PC-9 (cell line): Measurements from ENCODE around the gene UBQLN1. TPM values are rescaled to one million over a fixed set of nuclear protein-coding genes. Genes with fewer than 3 reads are reported as not detected.

Experiments
- BruUV-seq: library from RNA; stranded (reverse); fragments of 400-500 nt; replicated peaks from 2 replicates; lab custom pipeline; 2021; lab: Mats Ljungman, UMichigan
- CTCF ChIA-PET: fragments of 300-600 bp; sonication (Branson Sonifier 250); formaldehyde crosslinking; loops from one replicate; lab custom pipeline; 2022; ENCODE audit warnings: antibody characterized with exemption; lab: Charles Lee
- POLR2A ChIA-PET: fragments of 300-600 bp; sonication (Branson Sonifier 250); formaldehyde crosslinking; loops from one replicate; lab custom pipeline; 2022; ENCODE audit warnings: antibody characterized with exemption; ENCODE audit not compliant: unreplicated experiment; lab: Charles Lee
- DNase-seq, 2 experiments: peaks; one replicate each; pipeline versions ENCODE4 v3.0.0 to v3.0.0-alpha.2; 2015 to 2022; ENCODE audit warnings: mixed read lengths in 1 of 2
- H2AFZ ChIP-seq: fragments of 200-600 bp; sonication (generic); 2 replicates; pipeline ENCODE4 v1.8.1; 2017; ENCODE audit warnings: antibody characterized with exemption
- H3F3A ChIP-seq: fragments of 200-600 bp; sonication (generic); 2 replicates; pipeline ENCODE4 v1.8.1; 2017; ENCODE audit warnings: antibody characterized with exemption, mild to moderate bottlenecking, low read depth; ENCODE audit not compliant: insufficient read depth
- H3K27ac ChIP-seq: fragments of 200-600 bp; sonication (generic); 2 replicates; pipeline ENCODE4 v1.6.1; 2016; ENCODE audit warnings: mixed run types
- H3K27me3 ChIP-seq: fragments of 200-600 bp; sonication (generic); 2 replicates; pipeline ENCODE4 v1.6.1; 2016; ENCODE audit warnings: low read depth, mixed run types; ENCODE audit not compliant: insufficient read depth
- H3K36me3 ChIP-seq: fragments of 200-600 bp; sonication (generic); 2 replicates; pipeline ENCODE4 v1.6.1; 2016; ENCODE audit warnings: low read depth, mixed run types
- H3K4me1 ChIP-seq: fragments of 200-600 bp; sonication (generic); replicated peaks from 2 replicates; pipeline ENCODE4 v1.6.1; 2016; ENCODE audit warnings: mixed run types; ENCODE audit not compliant: insufficient read depth
- H3K4me2 ChIP-seq: fragments of 200-600 bp; sonication (generic); 2 replicates; pipeline ENCODE4 v1.6.1; 2017; ENCODE audit warnings: mixed run types
- H3K4me3 ChIP-seq: fragments of 200-600 bp; sonication (generic); 2 replicates; pipeline ENCODE4 v1.6.1; 2016; ENCODE audit warnings: mixed run types
- H3K79me2 ChIP-seq: fragments of 200-600 bp; sonication (generic); 2 replicates; pipeline ENCODE4 v1.6.1; 2017; ENCODE audit warnings: low read depth, mixed run types
- H3K9me2 ChIP-seq: fragments of 200-600 bp; sonication (generic); 2 replicates; pipeline ENCODE4 v1.8.1; 2017; ENCODE audit warnings: mild to moderate bottlenecking; ENCODE audit not compliant: insufficient read depth
- H3K9me3 ChIP-seq: fragments of 200-600 bp; sonication (generic); 2 replicates; pipeline ENCODE4 v1.8.1; 2016; ENCODE audit warnings: low read depth; ENCODE audit not compliant: insufficient read depth
- H4K20me1 ChIP-seq: fragments of 200-600 bp; sonication (generic); 2 replicates; pipeline ENCODE4 v1.8.1; 2017; ENCODE audit not compliant: insufficient read depth
- CTCF ChIP-seq: fragments of 200-600 bp; sonication (generic); conservative IDR thresholded peaks from 2 replicates; pipeline ENCODE4 v1.6.1; 2017; ENCODE audit warnings: mixed run types, antibody characterized with exemption, mild to moderate bottlenecking, moderate library complexity
- EZH2 ChIP-seq: fragments of 200-600 bp; sonication (generic); IDR thresholded peaks from 2 replicates; pipeline ENCODE4 v1.8.0; 2017; ENCODE audit warnings: antibody characterized with exemption, low read depth
- intact Hi-C: fragments of 100-400 bp; cut with micrococcal nuclease; formaldehyde crosslinking; loops from one replicate; pipeline ENCODE4 v1.10.0; 2022; ENCODE audit not compliant: unreplicated experiment
- total RNA-seq: library from RNA; stranded (reverse); gene quantifications from 2 replicates; pipeline ENCODE4 v1.2.3, GENCODE V29; 2021

UBQLN1 gene
- total RNA-seq, 1 experiment from 2014 or later: 129 TPM

- no peak for DNase-seq
- Histone ChIP-seq H3K27ac (no peak overlapping the region), H3K9me3 (no peaks in the 10 kb centered on the region), H3K4me2 (no peak overlapping the region), H3K79me2 (no peaks in the 10 kb centered on the region), H3K4me1 (no peaks in the 10 kb centered on the region), H3K9me2 (no peaks in the 10 kb centered on the region), H3K36me3 (no peaks in the 10 kb centered on the region), H4K20me1 (no peaks in the 10 kb centered on the region), H3K4me3 (no peak overlapping the region), H3K27me3 (no peaks in the 10 kb centered on the region; the same call in 1 of the 2 replicates), H3F3A (no peaks in the 10 kb centered on the region), H2AFZ (no peak overlapping the region)
- BruUV-seq: no TSS peak
- TF ChIP-seq EZH2 (no peak), CTCF (no peak)
- intact Hi-C loops: no loop called here
- ChIA-PET CTCF (no interaction called here), POLR2A (no interaction called here)
Observed at GRCh38 chr9:83722726-83723495, 15.2 kb upstream of the UBQLN1 start.

DNA sequence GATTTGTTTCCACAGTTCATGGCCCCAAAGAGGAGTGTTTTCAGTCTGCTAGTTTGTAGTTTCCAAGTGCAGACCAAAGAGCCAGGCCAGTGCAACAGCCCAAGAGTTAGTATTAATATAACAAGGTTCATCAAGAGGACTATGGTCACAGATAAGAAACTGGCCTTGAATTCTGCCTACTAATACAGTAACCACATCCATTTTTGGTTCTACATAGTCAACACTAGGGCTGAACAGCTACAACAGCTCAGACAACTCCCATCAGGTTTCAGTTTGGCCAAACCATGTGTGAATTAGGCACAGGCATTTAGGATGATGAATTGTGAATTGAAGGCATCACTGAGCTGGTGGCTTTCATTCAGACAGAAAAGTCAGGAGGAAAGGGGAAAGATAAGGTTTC is 13.8 kb upstream of the UBQLN1 start:
- Histone ChIP-seq H3K27me3 (peaks cover 3% of the 10 kb centered on the region; the same call in 1 of the 2 replicates), H2AFZ (no peak overlapping the region), H3K9me3 (no peaks in the 10 kb centered on the region), H3K4me1 (no peaks in the 10 kb centered on the region), H3F3A (no peaks in the 10 kb centered on the region), H3K36me3 (no peaks in the 10 kb centered on the region), H3K27ac (no peak overlapping the region), H3K9me2 (no peaks in the 10 kb centered on the region), H3K79me2 (no peaks in the 10 kb centered on the region), H3K4me3 (no peak overlapping the region), H3K4me2 (no peak overlapping the region), H4K20me1 (no peaks in the 10 kb centered on the region)
- TF ChIP-seq EZH2 (no peak), CTCF (no peak)
- ChIA-PET POLR2A (no interaction called here), CTCF (no interaction called here)
- no TSS peak for BruUV-seq
- intact Hi-C loops: no loop called here
- DNase-seq: no peak

- no TSS peak for BruUV-seq
- intact Hi-C loops: no loop called here
- Histone ChIP-seq H3F3A (no peaks in the 10 kb centered on the region), H4K20me1 (no peaks in the 10 kb centered on the region), H2AFZ (no peak overlapping the region), H3K79me2 (no peaks in the 10 kb centered on the region), H3K4me1 (no peaks in the 10 kb centered on the region), H3K4me2 (no peak overlapping the region), H3K27ac (no peak overlapping the region), H3K36me3 (no peaks in the 10 kb centered on the region), H3K9me2 (no peaks in the 10 kb centered on the region), H3K27me3 (peaks cover 3% of the 10 kb centered on the region; the same call in 1 of the 2 replicates), H3K4me3 (no peak overlapping the region), H3K9me3 (no peaks in the 10 kb centered on the region)
- CTCF ChIA-PET: no interaction called here
- no peak for TF ChIP-seq CTCF
- TF ChIP-seq EZH2: no peak
- POLR2A ChIA-PET: no interaction called here
- DNase-seq: no peak
Observed at GRCh38 chr9:83715794-83716193, 8.0 kb upstream of the UBQLN1 start.
